MG63 (cell line): ENCODE data around the gene ADAR. TPM values are rescaled to one million over a fixed set of nuclear protein-coding genes. Genes with fewer than 3 reads are reported as not detected.
A peak's percentile ranks its signal among the peaks of the same experiment; 100 is the strongest.

Source experiments
- DNase-seq: peaks from one replicate; pipeline ENCODE4 v3.0.0-alpha.2; 2020
- H3K27me3 ChIP-seq: fragments of 250-450 bp; sonication (Bioruptor Pico); 2 replicates; pipeline ENCODE4 v1.5.1; 2020; ENCODE audit warnings: mild to moderate bottlenecking, moderate library complexity
- H3K36me3 ChIP-seq: fragments of 250-450 bp; sonication (Bioruptor Pico); 2 replicates; pipeline ENCODE4 v1.5.1; 2020; ENCODE audit warnings: mild to moderate bottlenecking, moderate library complexity
- H3K4me3 ChIP-seq: fragments of 250-450 bp; sonication (Bioruptor Pico); 2 replicates; pipeline ENCODE4 v1.5.1; 2020; ENCODE audit warnings: mild to moderate bottlenecking, moderate library complexity
- H3K9me3 ChIP-seq: fragments of 250-450 bp; sonication (Bioruptor Pico); 2 replicates; pipeline ENCODE4 v1.5.1; 2020; ENCODE audit warnings: mild to moderate bottlenecking, moderate library complexity
- total RNA-seq: library from RNA; depleted of rRNA; stranded (reverse); fragments of >200 nt; shearing (Covaris generic); gene quantifications from 2 replicates; pipeline ENCODE4 v1.2.3, GENCODE V29; 2014; ENCODE audit warnings: low replicate concordance

The ADAR gene
- total RNA-seq, 1 experiment from 2014 or later = 63.6 TPM

GRCh38 chr1:154621875-154622274 lies 13.9 kb upstream of the ADAR start:
- Histone ChIP-seq H3K27me3 (no peaks in the 10 kb centered on the region), H3K9me3 (no peaks in the 10 kb centered on the region), H3K36me3 (peaks cover 24% of the 10 kb centered on the region), H3K4me3 (no peak overlapping the region)
- DNase-seq = no peak

DNA sequence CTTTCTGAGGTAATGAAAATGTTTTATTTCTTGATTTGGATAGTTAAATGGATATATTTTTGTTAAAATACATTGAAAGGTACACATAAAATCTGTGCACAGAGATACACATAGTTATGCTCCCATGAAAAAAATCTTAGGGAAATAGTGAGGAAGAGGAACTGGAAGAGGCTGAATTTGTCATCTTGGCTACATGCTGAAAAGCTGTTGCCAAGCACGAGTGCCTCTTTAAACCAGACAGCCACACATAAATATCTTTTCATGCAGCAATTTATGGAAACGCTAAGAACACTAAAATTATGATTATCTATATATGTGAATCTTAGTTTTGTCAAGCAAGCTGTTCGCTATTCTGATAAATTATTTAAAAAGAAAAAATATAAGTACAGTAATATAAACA lies 12.8 kb upstream of the ADAR start:
- peak; percentile 17 for DNase-seq
- Histone ChIP-seq H3K27me3 (no peaks in the 10 kb centered on the region), H3K9me3 (no peaks in the 10 kb centered on the region), H3K36me3 (peaks cover 24% of the 10 kb centered on the region), H3K4me3 (no peak overlapping the region)

GRCh38 chr1:154619181-154619948 lies 11.4 kb upstream of the ADAR start:
- Histone ChIP-seq H3K27me3 (no peaks in the 10 kb centered on the region), H3K4me3 (no peak overlapping the region), H3K9me3 (no peaks in the 10 kb centered on the region), H3K36me3 (peaks cover 14% of the 10 kb centered on the region)
- DNase-seq = no peak

- peaks cover 3% of the 10 kb centered on the region for H3K36me3 ChIP-seq
- no peaks in the 10 kb centered on the region for H3K9me3 ChIP-seq
- H3K4me3 ChIP-seq = no peak overlapping the region
- no peak for DNase-seq
- H3K27me3 ChIP-seq = no peaks in the 10 kb centered on the region
Measured at GRCh38 chr1:154616659-154617345, 8.8 kb upstream of the ADAR start.

- Histone ChIP-seq H3K4me3 (no peak overlapping the region), H3K27me3 (no peaks in the 10 kb centered on the region), H3K9me3 (no peaks in the 10 kb centered on the region), H3K36me3 (no peaks in the 10 kb centered on the region; the same call in none of the 2 replicates)
- no peak for DNase-seq
Measured at GRCh38 chr1:154615411-154615810, 7.4 kb upstream of the ADAR start.

DNA sequence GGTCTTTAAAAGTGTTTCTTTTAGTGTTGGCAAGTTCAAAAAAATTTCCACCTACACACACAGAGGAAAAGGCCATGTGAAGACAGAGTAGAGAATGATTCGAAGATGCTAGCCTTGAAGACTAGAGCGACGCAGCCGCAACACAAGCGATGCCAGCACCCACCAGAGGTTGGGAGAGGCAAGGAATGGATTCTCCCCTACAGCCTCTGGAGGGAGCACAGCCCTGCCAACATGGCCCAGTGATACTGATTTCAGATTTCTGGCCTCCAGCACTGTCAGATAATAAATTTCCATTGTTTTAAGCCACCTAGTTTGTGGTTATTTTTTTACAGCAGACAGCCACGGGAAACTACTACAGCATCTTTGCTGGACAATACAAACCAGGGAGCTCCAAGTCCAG lies 6.9 kb upstream of the ADAR start:
- DNase-seq = no peak
- no peaks in the 10 kb centered on the region for H3K27me3 ChIP-seq

DNA sequence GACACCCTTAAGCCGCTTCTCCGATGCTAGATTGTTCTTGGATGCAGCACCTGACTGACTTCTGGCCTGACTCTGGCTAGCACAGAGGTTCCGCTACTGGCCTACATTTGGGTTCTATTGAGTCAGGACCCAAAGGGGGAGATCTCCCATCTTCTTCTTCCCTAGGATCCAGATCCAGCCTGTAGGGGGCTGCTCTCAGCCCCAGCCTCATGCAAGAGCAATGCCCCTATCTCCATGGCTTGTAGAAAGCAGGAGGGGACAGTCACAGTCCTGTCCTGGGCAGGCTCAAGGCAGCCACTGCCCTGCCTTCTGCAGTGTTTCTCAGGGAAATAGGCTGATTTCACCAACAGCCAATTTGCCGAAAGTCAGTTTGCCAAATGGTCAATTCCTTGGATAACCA lies 6.3 kb upstream of the ADAR start:
- H3K27me3 ChIP-seq = no peaks in the 10 kb centered on the region
- no peaks in the 10 kb centered on the region for H3K9me3 ChIP-seq
- H3K4me3 ChIP-seq = no peak overlapping the region
- no peak for DNase-seq
- H3K36me3 ChIP-seq = no peaks in the 10 kb centered on the region; the same call in none of the 2 replicates

More for the DNA sequence above, 6.9 kb upstream of the ADAR start:
- Histone ChIP-seq H3K9me3 (no peaks in the 10 kb centered on the region), H3K36me3 (no peaks in the 10 kb centered on the region; the same call in none of the 2 replicates), H3K4me3 (no peak overlapping the region)

DNA sequence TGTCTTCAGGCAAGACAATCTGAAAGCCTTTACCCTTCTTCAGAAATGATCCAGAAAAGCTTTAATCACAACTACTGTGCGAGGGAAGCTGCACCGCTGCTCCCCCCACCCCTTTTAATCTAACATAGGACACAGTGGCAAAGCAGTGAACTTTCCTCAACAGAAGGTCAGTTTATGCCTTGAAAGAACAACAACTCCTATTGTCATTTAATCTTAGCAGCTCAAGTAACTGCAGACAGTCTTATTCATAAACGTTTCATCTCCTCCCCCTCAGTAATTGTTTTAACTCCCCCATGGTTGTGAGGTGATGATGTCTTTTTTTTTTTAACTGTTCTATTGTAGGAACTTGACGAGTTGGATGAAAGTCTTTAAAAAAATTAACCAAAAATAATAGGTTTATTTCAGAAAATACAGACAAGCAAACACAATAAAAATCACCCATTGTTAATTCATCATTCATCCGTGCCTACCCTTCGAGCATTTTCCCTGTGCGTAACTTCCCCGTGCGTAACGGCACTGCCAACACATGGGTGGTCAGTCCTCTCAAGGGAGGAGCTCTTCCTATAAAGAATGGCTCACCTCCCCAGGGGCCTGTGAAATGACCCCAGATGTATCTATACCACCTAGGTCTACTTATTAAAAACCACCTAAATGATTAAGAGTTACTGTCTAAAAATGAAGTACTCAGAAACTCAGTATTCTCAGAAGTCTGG lies 3.3 kb upstream of the ADAR start:
- no peaks in the 10 kb centered on the region for H3K27me3 ChIP-seq
- no peak overlapping the region for H3K4me3 ChIP-seq
- H3K36me3 ChIP-seq = peaks cover 8% of the 10 kb centered on the region
- no peaks in the 10 kb centered on the region for H3K9me3 ChIP-seq
- no peak for DNase-seq

- no peak overlapping the region for H3K4me3 ChIP-seq
- H3K27me3 ChIP-seq = no peaks in the 10 kb centered on the region
- H3K36me3 ChIP-seq = peaks cover 21% of the 10 kb centered on the region
- H3K9me3 ChIP-seq = no peaks in the 10 kb centered on the region
- peak; percentile 28 for DNase-seq
Measured at GRCh38 chr1:154609398-154610380, 1.7 kb upstream of the ADAR start.

GRCh38 chr1:154608397-154609270 lies 648 bp upstream of the ADAR start:
- Histone ChIP-seq H3K4me3 (peak overlapping the region; percentile 74), H3K27me3 (no peaks in the 10 kb centered on the region), H3K9me3 (no peaks in the 10 kb centered on the region), H3K36me3 (peaks cover 31% of the 10 kb centered on the region)
- peak; percentile 69 for DNase-seq

GRCh38 chr1:154607106-154607608 lies 829 bp downstream of the ADAR start:
- DNase-seq = peak; percentile 40
- Histone ChIP-seq H3K36me3 (peaks cover 41% of the 10 kb centered on the region), H3K9me3 (no peaks in the 10 kb centered on the region), H3K4me3 (peak overlapping the region; percentile 74), H3K27me3 (no peaks in the 10 kb centered on the region)

GRCh38 chr1:154605534-154605933 lies 2.5 kb downstream of the ADAR start:
- DNase-seq = no peak
- Histone ChIP-seq H3K9me3 (no peaks in the 10 kb centered on the region), H3K27me3 (no peaks in the 10 kb centered on the region), H3K36me3 (peaks cover 57% of the 10 kb centered on the region), H3K4me3 (no peak overlapping the region)

DNA sequence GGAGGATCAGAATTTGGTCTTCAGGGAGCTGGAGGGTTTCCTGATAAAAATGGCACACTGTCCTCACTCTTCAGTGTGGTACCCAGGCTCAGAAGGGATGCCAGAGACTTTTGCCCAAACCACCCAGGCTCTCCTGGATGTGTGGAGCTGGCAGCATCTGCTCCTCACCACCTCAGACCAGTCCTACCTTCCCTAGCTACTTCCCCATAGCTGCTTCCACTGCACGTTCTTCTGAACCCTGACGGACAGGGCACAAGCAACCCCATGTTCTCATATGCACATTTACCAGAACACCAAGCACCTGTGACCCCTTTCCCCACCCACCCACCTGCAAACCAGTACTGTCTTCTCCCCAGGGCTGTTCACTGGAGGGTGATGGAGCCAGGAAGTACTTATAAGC lies 4.7 kb downstream of the ADAR start:
- DNase-seq = no peak
- Histone ChIP-seq H3K27me3 (no peaks in the 10 kb centered on the region), H3K4me3 (no peak overlapping the region), H3K9me3 (no peaks in the 10 kb centered on the region), H3K36me3 (peaks cover 80% of the 10 kb centered on the region)

DNA sequence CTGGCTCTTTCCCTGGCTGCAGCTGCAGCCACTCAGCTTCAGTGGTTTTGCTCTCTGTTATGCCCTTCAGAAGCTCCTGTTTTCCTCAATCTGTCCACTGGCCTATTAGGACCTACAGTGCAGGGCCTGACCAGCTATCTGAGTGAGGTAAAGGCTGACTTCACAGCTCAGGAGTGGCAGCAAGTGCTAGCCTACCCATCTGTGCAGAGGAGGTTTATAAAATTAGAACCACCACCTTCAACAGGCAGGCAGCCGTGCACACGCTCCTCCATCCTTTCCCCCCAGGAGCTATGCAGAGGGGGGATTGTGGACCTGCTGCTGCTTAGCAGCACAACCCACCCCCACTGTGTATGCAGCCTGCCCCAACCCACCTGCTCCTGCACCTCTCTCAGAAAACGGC lies 8.3 kb downstream of the ADAR start:
- no peak overlapping the region for H3K4me3 ChIP-seq
- no peaks in the 10 kb centered on the region for H3K27me3 ChIP-seq
- peaks cover 94% of the 10 kb centered on the region for H3K36me3 ChIP-seq
- H3K9me3 ChIP-seq = no peaks in the 10 kb centered on the region
- DNase-seq = no peak

DNA sequence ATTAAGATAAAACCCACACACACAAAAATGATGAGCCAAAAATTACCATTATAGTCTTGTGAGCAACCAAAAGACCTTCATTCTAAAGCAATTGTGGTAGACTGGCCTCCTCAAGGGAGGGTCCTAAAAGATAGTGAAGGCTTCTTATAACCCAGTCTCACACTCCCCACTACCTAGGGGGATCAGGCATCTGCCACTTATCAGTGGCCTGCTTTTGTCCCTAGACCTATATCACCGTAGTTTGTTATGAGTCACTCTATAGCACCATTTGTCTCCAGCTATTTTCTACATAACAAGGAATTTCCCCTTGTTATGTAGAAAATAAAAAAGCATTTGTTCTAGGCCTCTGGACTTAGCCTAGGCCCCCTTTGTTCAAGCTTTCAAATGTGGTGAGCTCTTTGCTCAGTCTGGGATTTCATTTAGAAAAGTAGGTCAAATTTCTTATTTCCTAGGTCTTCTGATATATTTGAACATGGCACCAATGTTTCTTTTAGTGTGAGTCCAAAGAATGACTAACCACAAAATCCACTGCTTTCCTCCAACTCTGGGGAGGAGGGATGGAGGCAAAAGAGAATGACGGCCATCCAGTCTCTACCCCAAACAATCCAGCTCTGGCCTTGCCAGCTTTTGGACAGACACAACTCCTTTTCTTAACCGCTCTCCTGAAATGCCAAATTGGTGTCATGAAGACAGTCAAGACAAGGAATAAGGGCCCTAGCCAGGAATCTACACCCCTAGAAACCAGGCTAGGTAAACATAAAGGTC lies 8.9 kb downstream of the ADAR start:
- Histone ChIP-seq H3K36me3 (peaks cover 94% of the 10 kb centered on the region), H3K9me3 (no peaks in the 10 kb centered on the region), H3K4me3 (no peak overlapping the region), H3K27me3 (no peaks in the 10 kb centered on the region)
- no peak for DNase-seq
